ENCODE data around the gene LSMEM2. TPM values are rescaled to one million over a fixed set of nuclear protein-coding genes. Genes with fewer than 3 reads are reported as not detected.

LSMEM2 gene
- total RNA-seq, 1 experiment from 2014 or later = 0.57 TPM

- peak; percentile 71 for ATAC-seq
- CTCF ChIA-PET = interaction anchor here (0.6 to 5.5 kb wide), 38 partner anchors 11 to 1381 kb away, joined by 3 to 95 read pairs (median 4); partner anchors contain the start of genes CYB561D2, HEMK1, HYAL1 and HYAL3
- TF ChIP-seq ZNF219 (CRISPR knock-in tag; IDR thresholded peaks at IDR 0.05; ENCODE audit: borderline replicate concordance) = no peak
- TF ChIP-seq ZNF281 (CRISPR knock-in tag; IDR thresholded peaks at IDR 0.05) = 0 out of 2 replicates have a peak, but pooled peaks have one; percentile 56
- TF ChIP-seq PRRX2 (CRISPR knock-in tag; IDR thresholded peaks at IDR 0.05) = no peak
- TF ChIP-seq KAT7 (CRISPR knock-in tag; IDR thresholded peaks at IDR 0.05; ENCODE audit: borderline replicate concordance) = peak; percentile 42; the same call in 1 of the 2 replicates
- TF ChIP-seq E2F1 (CRISPR knock-in tag; IDR thresholded peaks at IDR 0.05) = no peak
- TF ChIP-seq ZBTB43 (CRISPR knock-in tag; IDR thresholded peaks at IDR 0.05) = 0 out of 2 replicates have a peak, but pooled peaks have one; percentile 9
- peak; percentile 15; the same call in 1 of the 2 replicates for TF ChIP-seq FOXP1 (CRISPR knock-in tag; IDR thresholded peaks at IDR 0.05; ENCODE audit: borderline replicate concordance)
- TF ChIP-seq SMAD3 (CRISPR knock-in tag; IDR thresholded peaks at IDR 0.05; ENCODE audit: borderline replicate concordance) = peak; percentile 73; the same call in 1 of the 2 replicates
- peak; percentile 28; the same call in 1 of the 2 replicates for TF ChIP-seq MAX (CRISPR knock-in tag; IDR thresholded peaks at IDR 0.05)
- TF ChIP-seq GABPB1 (CRISPR knock-in tag; IDR thresholded peaks at IDR 0.05) = no peak
- TF ChIP-seq NFE2L1 (CRISPR knock-in tag; IDR thresholded peaks at IDR 0.05) = peak; percentile 25; the same call in 1 of the 2 replicates
- TF ChIP-seq CBFB (CRISPR knock-in tag; IDR thresholded peaks at IDR 0.05; ENCODE audit: low read depth) = no peak
- TF ChIP-seq HMGXB4 (CRISPR knock-in tag; IDR thresholded peaks at IDR 0.05) = peak; percentile 65; the same call in 1 of the 2 replicates
- no peak for TF ChIP-seq ATF2 (CRISPR knock-in tag; IDR thresholded peaks at IDR 0.05; ENCODE audit: borderline replicate concordance, low read depth)
- 0 out of 2 replicates have a peak, but pooled peaks have one; percentile 10 for TF ChIP-seq ZNF263 (CRISPR knock-in tag; IDR thresholded peaks at IDR 0.05; ENCODE audit: low read depth)
- TF ChIP-seq, protein P1, sequence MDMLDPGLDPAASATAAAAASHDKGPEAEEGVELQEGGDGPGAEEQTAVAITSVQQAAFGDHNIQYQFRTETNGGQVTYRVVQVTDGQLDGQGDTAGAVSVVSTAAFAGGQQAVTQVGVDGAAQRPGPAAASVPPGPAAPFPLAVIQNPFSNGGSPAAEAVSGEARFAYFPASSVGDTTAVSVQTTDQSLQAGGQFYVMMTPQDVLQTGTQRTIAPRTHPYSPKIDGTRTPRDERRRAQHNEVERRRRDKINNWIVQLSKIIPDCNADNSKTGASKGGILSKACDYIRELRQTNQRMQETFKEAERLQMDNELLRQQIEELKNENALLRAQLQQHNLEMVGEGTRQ (CRISPR knock-in tag; IDR thresholded peaks at IDR 0.05) = no peak
- 0 out of 2 replicates have a peak, but pooled peaks have one; percentile 70 for TF ChIP-seq ZNF671 (CRISPR knock-in tag; IDR thresholded peaks at IDR 0.05)
- TF ChIP-seq ZNF423 (CRISPR knock-in tag; IDR thresholded peaks at IDR 0.05) = no peak
- TF ChIP-seq, protein P2, sequence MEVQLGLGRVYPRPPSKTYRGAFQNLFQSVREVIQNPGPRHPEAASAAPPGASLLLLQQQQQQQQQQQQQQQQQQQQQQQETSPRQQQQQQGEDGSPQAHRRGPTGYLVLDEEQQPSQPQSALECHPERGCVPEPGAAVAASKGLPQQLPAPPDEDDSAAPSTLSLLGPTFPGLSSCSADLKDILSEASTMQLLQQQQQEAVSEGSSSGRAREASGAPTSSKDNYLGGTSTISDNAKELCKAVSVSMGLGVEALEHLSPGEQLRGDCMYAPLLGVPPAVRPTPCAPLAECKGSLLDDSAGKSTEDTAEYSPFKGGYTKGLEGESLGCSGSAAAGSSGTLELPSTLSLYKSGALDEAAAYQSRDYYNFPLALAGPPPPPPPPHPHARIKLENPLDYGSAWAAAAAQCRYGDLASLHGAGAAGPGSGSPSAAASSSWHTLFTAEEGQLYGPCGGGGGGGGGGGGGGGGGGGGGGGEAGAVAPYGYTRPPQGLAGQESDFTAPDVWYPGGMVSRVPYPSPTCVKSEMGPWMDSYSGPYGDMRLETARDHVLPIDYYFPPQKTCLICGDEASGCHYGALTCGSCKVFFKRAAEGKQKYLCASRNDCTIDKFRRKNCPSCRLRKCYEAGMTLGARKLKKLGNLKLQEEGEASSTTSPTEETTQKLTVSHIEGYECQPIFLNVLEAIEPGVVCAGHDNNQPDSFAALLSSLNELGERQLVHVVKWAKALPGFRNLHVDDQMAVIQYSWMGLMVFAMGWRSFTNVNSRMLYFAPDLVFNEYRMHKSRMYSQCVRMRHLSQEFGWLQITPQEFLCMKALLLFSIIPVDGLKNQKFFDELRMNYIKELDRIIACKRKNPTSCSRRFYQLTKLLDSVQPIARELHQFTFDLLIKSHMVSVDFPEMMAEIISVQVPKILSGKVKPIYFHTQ (CRISPR knock-in tag; IDR thresholded peaks at IDR 0.05) = no peak
- peak; percentile 59; the same call in 1 of the 2 replicates for TF ChIP-seq CREM (CRISPR knock-in tag; IDR thresholded peaks at IDR 0.05)
- no peak for TF ChIP-seq GTF2I (CRISPR knock-in tag; conservative IDR thresholded peaks at IDR 0.05)
- no peak for TF ChIP-seq TEAD1 (CRISPR knock-in tag; IDR thresholded peaks at IDR 0.05)
- no peak for TF ChIP-seq ZNF396 (CRISPR knock-in tag; IDR thresholded peaks at IDR 0.05; ENCODE audit: borderline replicate concordance)
- TF ChIP-seq SP1 (CRISPR knock-in tag; conservative IDR thresholded peaks at IDR 0.05) = peak; percentile 88
Observed at GRCh38 chr3:50321336-50322114, 42.6 kb downstream of the LSMEM2 start.

More at GRCh38 chr3:50321336-50322114, 42.6 kb downstream of the LSMEM2 start:
- H3K4me3 Mint-ChIP-seq = peak overlapping the region; percentile 88
- no peaks in the 10 kb centered on the region for H3K9me3 Mint-ChIP-seq
- peak overlapping the region; percentile 97 for H3K27ac Mint-ChIP-seq
- H3K4me1 Mint-ChIP-seq = peaks cover 40% of the 10 kb centered on the region
- peaks cover 33% of the 10 kb centered on the region for H3K36me3 Mint-ChIP-seq
- POLR2A ChIA-PET = interaction anchor here (0.6 to 2.0 kb wide), 5 partner anchors 16 to 125 kb away, joined by 3 to 8 read pairs (median 5); partner anchors contain the start of genes HYAL3 and NAA80
- peak; percentile 90 for DNase-seq (ENCODE audit: low spot score)
- H3K27me3 Mint-ChIP-seq (ENCODE audit: low read depth) = no peaks in the 10 kb centered on the region

All from WTC11 (cell line).